ENCODE measurements around the gene FGF8.

DNA sequence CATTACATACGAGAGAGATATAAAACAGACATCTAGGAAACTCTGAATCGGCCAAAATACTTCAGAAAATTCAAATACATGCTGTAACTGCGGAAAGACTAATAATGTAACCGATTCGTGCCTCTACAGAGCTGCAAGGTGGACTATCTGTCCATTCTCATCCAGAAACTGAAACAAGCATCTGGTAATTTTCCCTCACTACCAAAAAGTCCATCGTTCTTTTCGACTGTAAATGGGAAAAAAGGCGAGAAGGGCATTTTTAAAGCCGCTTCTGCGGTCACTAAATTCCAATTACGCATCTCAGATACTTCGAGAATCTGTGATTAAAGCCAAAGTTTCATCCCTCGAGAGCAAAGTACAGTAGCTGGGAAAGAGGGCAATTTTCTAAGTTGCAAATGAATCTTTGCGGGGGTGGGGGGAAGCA lies 41.0 kb upstream of the FGF8 start:
- TF ChIP-seq POLR2A (IDR thresholded peaks at IDR 0.05) (no peak), CTCF (IDR thresholded peaks at IDR 0.05) (no peak)

Measured in vagina (tissue), 2 donors.